Stimulated activated naive CD8-positive, alpha-beta T cell treated with anti-CD3 and anti-CD28 coated beads, Interleukin-15, amount 100 ng/mL, for 72 hours (primary cell): Measurements from ENCODE around the gene DTNB.
A peak's percentile ranks its signal among the peaks of the same experiment; 100 is the strongest.

ENCODE experiments used
- ATAC-seq: fragments of 150-1000 bp; cut with Tn5 transposase; 2 replicates; pipeline ENCODE4 v1.10.0; 2021; ENCODE audit warnings: mild to moderate bottlenecking, moderate library complexity
- DNase-seq, 2 donors: peaks; one replicate each; pipeline ENCODE4 v3.0.0; 2021 to 2022
- H3K27ac Mint-ChIP-seq, 2 donors: one replicate each; pipeline ENCODE4 v1.8.0; 2022; ENCODE audit warnings: mild to moderate bottlenecking in 2 of 2, mixed read lengths in 2 of 2, moderate library complexity in 2 of 2
- H3K27me3 Mint-ChIP-seq: one replicate; pipeline ENCODE4 v1.8.0; 2022; ENCODE audit warnings: mixed read lengths
- H3K4me1 Mint-ChIP-seq: one replicate; pipeline ENCODE4 v1.8.0; 2022; ENCODE audit warnings: mild to moderate bottlenecking, mixed read lengths
- H3K4me3 Mint-ChIP-seq, 2 donors: one replicate each; pipeline ENCODE4 v1.8.0; 2022; ENCODE audit warnings: mild to moderate bottlenecking in 2 of 2, mixed read lengths in 2 of 2, moderate library complexity in 1 of 2
- H3K9me3 Mint-ChIP-seq, 2 donors: one replicate each; pipeline ENCODE4 v1.8.0; 2022; ENCODE audit warnings: mixed read lengths in 2 of 2

DTNB gene

GRCh38 chr2:25387876-25388449 lies 285.4 kb downstream of the DTNB start:
- ATAC-seq (no peak), DNase-seq (no peak)
- Mint-ChIP-seq H3K27ac (peak overlapping the region in 1 of 2 donors; percentile 84), H3K9me3 (peaks cover 5 to 12% of the 10 kb centered on the region in 2 donors), H3K4me1 (peaks cover 15% of the 10 kb centered on the region), H3K4me3 (no peak overlapping the region), H3K27me3 (no peaks in the 10 kb centered on the region)

GRCh38 chr2:25386971-25387875 lies 286.2 kb downstream of the DTNB start:
- DNase-seq (no peak), ATAC-seq (no peak)
- no peak overlapping the region for H3K4me3 Mint-ChIP-seq
- H3K27ac Mint-ChIP-seq: no peak overlapping the region
- peaks cover 5 to 8% of the 10 kb centered on the region in 2 donors for H3K9me3 Mint-ChIP-seq
- H3K4me1 Mint-ChIP-seq: peaks cover 10% of the 10 kb centered on the region
- H3K27me3 Mint-ChIP-seq: no peaks in the 10 kb centered on the region

- no peaks in the 10 kb centered on the region for H3K27me3 Mint-ChIP-seq
- no peaks in the 10 kb centered on the region for H3K9me3 Mint-ChIP-seq
- peak overlapping the region in 1 of 2 donors; percentile 34 for H3K27ac Mint-ChIP-seq
- no peak for DNase-seq
- H3K4me3 Mint-ChIP-seq: no peak overlapping the region
- no peak for ATAC-seq
- peaks cover 2% of the 10 kb centered on the region for H3K4me1 Mint-ChIP-seq
Observed at GRCh38 chr2:25385910-25386309, 287.5 kb downstream of the DTNB start.

- no peaks in the 10 kb centered on the region for H3K9me3 Mint-ChIP-seq
- no peak overlapping the region for H3K27ac Mint-ChIP-seq
- no peaks in the 10 kb centered on the region for H3K27me3 Mint-ChIP-seq
- H3K4me3 Mint-ChIP-seq: no peak overlapping the region
- no peak for DNase-seq
- peaks cover 23% of the 10 kb centered on the region for H3K4me1 Mint-ChIP-seq
- no peak for ATAC-seq
Observed at GRCh38 chr2:25383806-25384205, 289.6 kb downstream of the DTNB start.

- Mint-ChIP-seq H3K4me1 (peaks cover 44% of the 10 kb centered on the region), H3K27me3 (no peaks in the 10 kb centered on the region), H3K27ac (no peak overlapping the region), H3K4me3 (no peak overlapping the region), H3K9me3 (no peaks in the 10 kb centered on the region)
- ATAC-seq: no peak
- DNase-seq: no peak
Observed at GRCh38 chr2:25381502-25381901, 291.9 kb downstream of the DTNB start.

GRCh38 chr2:25380586-25381375 lies 292.6 kb downstream of the DTNB start:
- DNase-seq (no peak), ATAC-seq (no peak)
- no peaks in the 10 kb centered on the region for H3K27me3 Mint-ChIP-seq
- no peak overlapping the region for H3K4me3 Mint-ChIP-seq
- H3K9me3 Mint-ChIP-seq: no peaks in the 10 kb centered on the region
- no peak overlapping the region for H3K27ac Mint-ChIP-seq
- H3K4me1 Mint-ChIP-seq: peaks cover 51% of the 10 kb centered on the region

- DNase-seq (no peak), ATAC-seq (no peak)
- no peaks in the 10 kb centered on the region for H3K27me3 Mint-ChIP-seq
- no peak overlapping the region for H3K27ac Mint-ChIP-seq
- no peaks in the 10 kb centered on the region for H3K9me3 Mint-ChIP-seq
- H3K4me1 Mint-ChIP-seq: peaks cover 53% of the 10 kb centered on the region
- H3K4me3 Mint-ChIP-seq: peak overlapping the region in 1 of 2 donors; percentile 1
Observed at GRCh38 chr2:25380023-25380422, 293.4 kb downstream of the DTNB start.

GRCh38 chr2:25379535-25379934 lies 293.8 kb downstream of the DTNB start:
- Mint-ChIP-seq H3K4me3 (peak overlapping the region in 1 of 2 donors; percentile 1), H3K27ac (no peak overlapping the region), H3K9me3 (no peaks in the 10 kb centered on the region), H3K4me1 (peaks cover 53% of the 10 kb centered on the region), H3K27me3 (no peaks in the 10 kb centered on the region)
- ATAC-seq: no peak
- no peak for DNase-seq

GRCh38 chr2:25378731-25379490 lies 294.5 kb downstream of the DTNB start:
- DNase-seq: no peak
- Mint-ChIP-seq H3K4me3 (peak overlapping the region; percentile 49 to 82), H3K27me3 (no peaks in the 10 kb centered on the region), H3K9me3 (no peaks in the 10 kb centered on the region), H3K27ac (peak overlapping the region in 1 of 2 donors; percentile 82), H3K4me1 (peaks cover 53% of the 10 kb centered on the region)
- ATAC-seq: no peak

GRCh38 chr2:25377822-25378421 lies 295.5 kb downstream of the DTNB start:
- Mint-ChIP-seq H3K27ac (peak overlapping the region; percentile 98 to 99), H3K9me3 (no peaks in the 10 kb centered on the region), H3K27me3 (no peaks in the 10 kb centered on the region), H3K4me1 (peaks cover 53% of the 10 kb centered on the region), H3K4me3 (peak overlapping the region; percentile 82)
- DNase-seq (no peak), ATAC-seq (no peak)

- H3K27ac Mint-ChIP-seq: peak overlapping the region; percentile 98 to 99
- ATAC-seq: peak; percentile 99
- H3K9me3 Mint-ChIP-seq: no peaks in the 10 kb centered on the region
- peak overlapping the region; percentile 82 for H3K4me3 Mint-ChIP-seq
- peak; percentile 97 for DNase-seq
- no peaks in the 10 kb centered on the region for H3K27me3 Mint-ChIP-seq
- H3K4me1 Mint-ChIP-seq: peaks cover 53% of the 10 kb centered on the region
Observed at GRCh38 chr2:25376750-25377621, 296.4 kb downstream of the DTNB start.

- ATAC-seq (no peak), DNase-seq (no peak)
- Mint-ChIP-seq H3K4me3 (peak overlapping the region; percentile 75), H3K9me3 (no peaks in the 10 kb centered on the region), H3K4me1 (peaks cover 53% of the 10 kb centered on the region), H3K27ac (peak overlapping the region in 1 of 2 donors; percentile 95), H3K27me3 (no peaks in the 10 kb centered on the region)
Observed at GRCh38 chr2:25375989-25376545, 297.3 kb downstream of the DTNB start.

GRCh38 chr2:25375371-25375988 lies 297.9 kb downstream of the DTNB start:
- H3K9me3 Mint-ChIP-seq: no peaks in the 10 kb centered on the region
- no peak for DNase-seq
- H3K27me3 Mint-ChIP-seq: no peaks in the 10 kb centered on the region
- H3K4me3 Mint-ChIP-seq: no peak overlapping the region
- H3K4me1 Mint-ChIP-seq: peaks cover 47% of the 10 kb centered on the region
- no peak for ATAC-seq
- peak overlapping the region in 1 of 2 donors; percentile 95 for H3K27ac Mint-ChIP-seq
